ENCODE measurements around the gene LAIR1. TPM values are rescaled to one million over a fixed set of nuclear protein-coding genes. Genes with fewer than 3 reads are reported as not detected.

The LAIR1 gene
- total RNA-seq, 1 donor from 2014 or later: not detected

- no peaks in the 10 kb centered on the region for H3K9me3 Mint-ChIP-seq (ENCODE audit: low read depth)
- no peaks in the 10 kb centered on the region for H3K4me1 Mint-ChIP-seq (ENCODE audit: low read depth)
- no peaks in the 10 kb centered on the region for H3K36me3 Mint-ChIP-seq (ENCODE audit: insufficient read depth)
- H3K4me3 Mint-ChIP-seq (ENCODE audit: low read depth): no peak overlapping the region
- peaks cover 33% of the 10 kb centered on the region for H3K27me3 Mint-ChIP-seq
- no peak for DNase-seq (ENCODE audit: low spot score, unreplicated experiment)
- TF ChIP-seq CTCF (IDR thresholded peaks at IDR 0.05; ENCODE audit: unreplicated experiment): no peak
- no peak overlapping the region for H3K27ac Mint-ChIP-seq
Measured at GRCh38 chr19:54395685-54396084, 31.0 kb upstream of the LAIR1 start.

DNA sequence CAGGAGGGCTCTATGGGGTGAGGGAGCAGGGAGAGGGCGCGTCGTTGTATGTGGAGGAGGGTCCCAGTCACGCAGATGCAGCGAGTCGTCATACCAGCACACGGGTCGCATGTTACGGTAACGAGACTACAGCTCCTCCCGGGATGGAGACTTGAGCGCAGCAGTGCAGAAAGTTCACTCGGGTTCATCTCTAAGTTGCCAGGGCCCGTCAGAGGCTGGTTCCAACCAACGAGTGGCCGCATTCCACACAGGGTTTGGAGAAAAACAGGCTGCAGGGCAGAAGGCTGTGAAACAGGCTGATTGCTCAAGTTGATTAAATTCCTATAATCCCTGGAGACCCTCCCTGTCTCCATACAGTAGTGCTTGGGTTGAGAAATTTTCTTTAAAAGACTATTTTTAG, 28.6 kb upstream of the LAIR1 start:
- no peak for DNase-seq (ENCODE audit: low spot score, unreplicated experiment)
- no peak overlapping the region for H3K27ac Mint-ChIP-seq
- TF ChIP-seq CTCF (IDR thresholded peaks at IDR 0.05; ENCODE audit: unreplicated experiment): no peak
- H3K36me3 Mint-ChIP-seq (ENCODE audit: insufficient read depth): no peaks in the 10 kb centered on the region
- peaks cover 44% of the 10 kb centered on the region for H3K27me3 Mint-ChIP-seq
- H3K9me3 Mint-ChIP-seq (ENCODE audit: low read depth): no peaks in the 10 kb centered on the region
- H3K4me1 Mint-ChIP-seq (ENCODE audit: low read depth): no peaks in the 10 kb centered on the region
- no peak overlapping the region for H3K4me3 Mint-ChIP-seq (ENCODE audit: low read depth)

DNA sequence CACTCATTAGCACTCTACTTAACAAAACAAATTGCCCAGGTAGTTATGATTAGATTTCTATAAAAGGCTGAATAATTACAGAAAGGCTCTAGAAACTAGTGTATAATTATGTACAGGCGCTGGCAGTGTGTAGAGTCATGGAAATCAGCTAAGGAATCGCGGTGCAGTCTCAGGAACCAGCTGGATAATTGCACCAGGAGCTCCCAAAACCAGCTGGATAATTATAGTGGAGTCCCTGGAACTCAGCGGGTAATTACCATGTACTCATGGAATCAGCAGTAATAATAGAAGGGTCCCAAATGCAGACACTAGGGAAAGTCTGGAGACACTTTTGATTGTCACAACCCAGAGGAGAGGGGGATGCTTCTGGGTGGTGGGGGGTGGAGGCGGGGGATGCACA, 27.4 kb upstream of the LAIR1 start:
- Mint-ChIP-seq H3K4me3 (ENCODE audit: low read depth) (no peak overlapping the region), H3K27me3 (peaks cover 55% of the 10 kb centered on the region), H3K36me3 (ENCODE audit: insufficient read depth) (no peaks in the 10 kb centered on the region), H3K9me3 (ENCODE audit: low read depth) (no peaks in the 10 kb centered on the region), H3K4me1 (ENCODE audit: low read depth) (no peaks in the 10 kb centered on the region), H3K27ac (no peak overlapping the region)
- no peak for TF ChIP-seq CTCF (IDR thresholded peaks at IDR 0.05; ENCODE audit: unreplicated experiment)
- no peak for DNase-seq (ENCODE audit: low spot score, unreplicated experiment)

DNA sequence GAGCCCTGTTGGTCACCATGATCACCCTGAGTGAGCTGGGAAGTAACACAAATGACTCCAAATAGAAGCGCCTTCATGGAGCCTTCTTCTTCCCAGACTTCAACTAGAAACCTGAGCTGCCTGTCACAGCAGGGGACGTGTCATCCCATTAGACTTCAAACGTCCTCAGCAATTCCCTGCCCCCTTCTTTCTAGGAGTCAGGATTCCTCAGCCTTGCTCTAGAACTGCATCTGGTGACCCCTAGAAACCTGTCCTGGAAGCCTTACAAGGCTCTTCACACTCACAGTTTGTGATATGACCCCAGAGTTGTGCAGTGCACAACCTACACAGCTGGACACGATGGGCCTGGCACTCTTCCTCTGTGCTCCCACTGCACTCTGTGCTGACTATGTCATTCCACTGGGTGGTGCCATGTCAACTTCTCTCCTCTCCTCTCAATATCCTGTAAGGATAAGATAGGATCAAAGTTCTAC, 26.9 kb upstream of the LAIR1 start:
- H3K4me1 Mint-ChIP-seq (ENCODE audit: low read depth): no peaks in the 10 kb centered on the region
- peaks cover 54% of the 10 kb centered on the region for H3K27me3 Mint-ChIP-seq
- DNase-seq (ENCODE audit: low spot score, unreplicated experiment): no peak
- H3K9me3 Mint-ChIP-seq (ENCODE audit: low read depth): no peaks in the 10 kb centered on the region
- H3K36me3 Mint-ChIP-seq (ENCODE audit: insufficient read depth): no peaks in the 10 kb centered on the region
- no peak overlapping the region for H3K4me3 Mint-ChIP-seq (ENCODE audit: low read depth)
- TF ChIP-seq CTCF (IDR thresholded peaks at IDR 0.05; ENCODE audit: unreplicated experiment): no peak
- no peak overlapping the region for H3K27ac Mint-ChIP-seq

DNA sequence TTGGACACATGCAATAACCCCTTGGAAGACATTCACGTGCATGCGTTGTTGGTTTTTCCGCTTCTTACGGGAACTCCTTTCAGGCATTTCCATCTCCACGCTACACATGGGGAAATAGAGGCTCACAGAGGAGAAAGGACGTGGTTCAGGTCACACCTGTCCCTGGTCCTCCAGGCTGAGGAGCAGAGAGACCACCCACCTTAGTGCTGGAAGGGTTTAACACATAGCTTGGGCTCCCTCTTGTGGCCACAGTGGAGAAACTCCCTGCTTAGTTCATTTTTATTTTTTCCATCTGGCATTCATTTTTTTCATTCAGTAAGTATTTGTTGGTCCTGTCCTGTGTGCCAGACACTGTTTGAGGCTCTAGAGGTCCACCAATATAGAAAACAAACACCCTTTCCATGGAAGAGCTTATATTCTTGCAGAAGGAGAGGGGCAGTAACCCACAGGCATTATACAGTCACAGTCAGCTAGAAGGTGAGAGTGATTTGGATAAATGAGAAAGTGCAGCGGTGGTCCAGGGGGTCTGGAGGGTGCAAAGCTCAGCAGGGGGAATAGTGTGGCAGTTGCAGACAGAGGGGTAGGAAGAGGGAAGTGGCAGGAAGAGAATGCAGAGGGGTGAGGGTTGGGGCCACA, 26.3 kb upstream of the LAIR1 start:
- H3K9me3 Mint-ChIP-seq (ENCODE audit: low read depth): no peaks in the 10 kb centered on the region
- H3K36me3 Mint-ChIP-seq (ENCODE audit: insufficient read depth): no peaks in the 10 kb centered on the region
- H3K27ac Mint-ChIP-seq: no peak overlapping the region
- peak; percentile 60 for DNase-seq (ENCODE audit: low spot score, unreplicated experiment)
- peak; percentile 85 for TF ChIP-seq CTCF (IDR thresholded peaks at IDR 0.05; ENCODE audit: unreplicated experiment)
- H3K4me3 Mint-ChIP-seq (ENCODE audit: low read depth): no peak overlapping the region
- H3K4me1 Mint-ChIP-seq (ENCODE audit: low read depth): no peaks in the 10 kb centered on the region
- peaks cover 50% of the 10 kb centered on the region for H3K27me3 Mint-ChIP-seq

Measured in progenitor cell of endocrine pancreas (in vitro differentiated cells).